IMR-90 (cell line): ENCODE data around the gene NTM. TPM values are rescaled to one million over a fixed set of nuclear protein-coding genes. Genes with fewer than 3 reads are reported as not detected.

Source experiments
- ATAC-seq: fragments of 200-7000 bp; cut with Tn5 transposase; 2 replicates; pipeline ENCODE4 v1.9.1; 2020; ENCODE audit warnings: low read depth, mild to moderate bottlenecking, moderate library complexity
- BruUV-seq: library from RNA; stranded (reverse); fragments of 400-500 nt; replicated peaks from 2 replicates; lab custom pipeline; 2021; lab: Mats Ljungman, UMichigan
- CTCF ChIA-PET: fragments of 300-600 bp; formaldehyde crosslinking; extraction: SDS; loops from one replicate; lab custom pipeline; 2021; ENCODE audit warnings: antibody characterized with exemption; lab: Yijun Ruan, JAX
- POLR2A ChIA-PET: fragments of 300-600 bp; sonication (Branson Sonifier 250); formaldehyde crosslinking; loops from one replicate; lab custom pipeline; 2022; ENCODE audit warnings: antibody characterized with exemption; ENCODE audit not compliant: unreplicated experiment; lab: Charles Lee
- DNase-seq: peaks from one replicate; pipeline ENCODE4 v3.0.0; 2013
- H2AFZ ChIP-seq: replicated peaks from 2 replicates; pipeline ENCODE3; 2013; ENCODE audit warnings: low read length, mild to moderate bottlenecking; ENCODE audit not compliant: poor library complexity
- H2AK5ac ChIP-seq: 2 replicates; pipeline ENCODE4 v1.6.1; 2013; ENCODE audit warnings: low read depth, low read length, inconsistent platforms
- H2AK9ac ChIP-seq: replicated peaks from 2 replicates; pipeline ENCODE3; 2013; ENCODE audit warnings: mild to moderate bottlenecking, low read depth, low read length, moderate library complexity; ENCODE audit not compliant: poor library complexity
- H2BK120ac ChIP-seq: 2 replicates; pipeline ENCODE4 v1.6.1; 2013; ENCODE audit warnings: low read depth, low read length, inconsistent platforms
- H2BK15ac ChIP-seq: 3 replicates; pipeline ENCODE4 v1.6.1; 2013; ENCODE audit warnings: low read depth, low read length, inconsistent platforms
- H2BK20ac ChIP-seq: 2 replicates; pipeline ENCODE4 v1.6.1; 2013; ENCODE audit warnings: low read depth, mild to moderate bottlenecking, inconsistent platforms, low read length, moderate library complexity
- H2BK5ac ChIP-seq: 2 replicates; pipeline ENCODE4 v1.6.1; 2013; ENCODE audit warnings: mild to moderate bottlenecking, low read depth, low read length, inconsistent platforms; ENCODE audit not compliant: poor library complexity, severe bottlenecking
- H3K14ac ChIP-seq: replicated peaks from 2 replicates; pipeline ENCODE4 v1.6.1; 2013; ENCODE audit warnings: low read depth, low read length, inconsistent platforms
- H3K18ac ChIP-seq: 2 replicates; pipeline ENCODE4 v1.6.1; 2013; ENCODE audit warnings: low read depth, low read length, control low read depth
- H3K23ac ChIP-seq: 2 replicates; pipeline ENCODE4 v1.6.1; 2013; ENCODE audit warnings: low read depth, low read length, inconsistent platforms
- H3K27ac ChIP-seq: 2 replicates; pipeline ENCODE4 v1.5.1; 2013; ENCODE audit warnings: mild to moderate bottlenecking, control low read depth, low read length; ENCODE audit not compliant: insufficient read depth
- H3K27me3 ChIP-seq: 2 replicates; pipeline ENCODE4 v1.6.1; 2013; ENCODE audit warnings: low read length; ENCODE audit not compliant: control insufficient read depth, insufficient read depth
- H3K36me3 ChIP-seq: 2 replicates; pipeline ENCODE4 v1.6.1; 2013; ENCODE audit warnings: low read length, mixed read lengths; ENCODE audit not compliant: control insufficient read depth, insufficient read depth
- H3K4ac ChIP-seq: 2 replicates; pipeline ENCODE4 v1.6.1; 2013; ENCODE audit warnings: low read depth, low read length, inconsistent platforms
- H3K4me1 ChIP-seq: 2 replicates; pipeline ENCODE4 v1.6.1; 2013; ENCODE audit warnings: low read length, mixed read lengths; ENCODE audit not compliant: control insufficient read depth, insufficient read depth
- H3K4me2 ChIP-seq: 2 replicates; pipeline ENCODE4 v1.6.1; 2013; ENCODE audit warnings: low read depth, mild to moderate bottlenecking, control low read depth, low read length, moderate library complexity
- H3K4me3 ChIP-seq: 2 replicates; pipeline ENCODE4 v1.5.1; 2013; ENCODE audit warnings: low read depth, mild to moderate bottlenecking, control low read depth, low read length, moderate library complexity; ENCODE audit not compliant: insufficient read depth
- H3K56ac ChIP-seq: 2 replicates; pipeline ENCODE4 v1.6.1; 2013; ENCODE audit warnings: low read length, inconsistent platforms; ENCODE audit not compliant: insufficient read depth; ENCODE audit errors: extremely low read depth
- H3K79me1 ChIP-seq, 2 experiments: 2 replicates each; pipeline ENCODE4 v1.6.1; 2013; ENCODE audit warnings: low read length in 2 of 2, inconsistent platforms in 1 of 2, low read depth in 1 of 2
- H3K9ac ChIP-seq: 2 replicates; pipeline ENCODE4 v1.6.1; 2013; ENCODE audit warnings: low read depth, low read length, control low read depth
- H3K9me1 ChIP-seq: 2 replicates; pipeline ENCODE4 v1.6.1; 2013; ENCODE audit warnings: low read length, inconsistent platforms; ENCODE audit not compliant: insufficient read depth
- H3K9me3 ChIP-seq: 2 replicates; pipeline ENCODE4 v1.6.1; 2013; ENCODE audit warnings: low read length; ENCODE audit not compliant: control insufficient read depth, insufficient read depth
- H4K20me1 ChIP-seq: 2 replicates; pipeline ENCODE4 v1.6.1; 2013; ENCODE audit warnings: low read length, inconsistent platforms; ENCODE audit not compliant: insufficient read depth
- H4K5ac ChIP-seq: 2 replicates; pipeline ENCODE4 v1.6.1; 2013; ENCODE audit warnings: mild to moderate bottlenecking, low read depth, low read length, control low read depth
- H4K8ac ChIP-seq, 2 experiments: 2 replicates each; pipeline ENCODE4 v1.6.1; 2013; ENCODE audit warnings: low read depth in 2 of 2, low read length in 2 of 2, control low read depth in 1 of 2, inconsistent platforms in 1 of 2
- H4K91ac ChIP-seq: 2 replicates; pipeline ENCODE4 v1.6.1; 2013; ENCODE audit warnings: low read depth, low read length, inconsistent platforms; ENCODE audit not compliant: insufficient read depth
- MAFK ChIP-seq: IDR thresholded peaks from 2 replicates; pipeline ENCODE4 v1.6.1; 2012; ENCODE audit warnings: low read depth, low read length, improper control_type of control experiment
- MXI1 ChIP-seq: IDR thresholded peaks from 2 replicates; pipeline ENCODE4 v1.6.1; 2012; ENCODE audit warnings: low read depth, mild to moderate bottlenecking, low read length, moderate library complexity, borderline replicate concordance
- RAD21 ChIP-seq: IDR thresholded peaks from 2 replicates; pipeline ENCODE4 v1.6.1; 2012; ENCODE audit warnings: low read length, improper control_type of control experiment
- WGBS, 2 experiments: methylation state at CpG; one replicate each; pipeline versions ENCODE4 v1.1.5 to v1.1.7; 2013; ENCODE audit warnings: missing lambda C conversion rate in 2 of 2; ENCODE audit not compliant: insufficient read length in 1 of 2; ENCODE audit errors: extremely low coverage in 2 of 2; 5-methylcytosine and 5-hydroxymethylcytosine counted together
- dilution Hi-C: fragments of 300-500 bp; cut with HindIII; formaldehyde crosslinking; loops from one replicate; pipeline ENCODE4 v1.14.3; 2018; ENCODE audit warnings: low sequenced_read_pairs; ENCODE audit not compliant: unreplicated experiment
- in situ Hi-C: fragments of 300-500 bp; cut with MboI; formaldehyde crosslinking; loops from 3 replicates; pipeline ENCODE4 v1.14.3; 2019; ENCODE audit warnings: low sequenced_read_pairs, inconsistent platforms, mixed read lengths
- intact Hi-C: fragments of 100-400 bp; cut with micrococcal nuclease; formaldehyde crosslinking; loops from 2 replicates; pipeline ENCODE4 v1.10.0; 2022
- polyA plus RNA-seq, 3 experiments: library from polyadenylated mRNA; depleted of rRNA; stranded (reverse); fragments of >200 nt; gene quantifications; 2 replicates each; pipeline ENCODE4 v1.2.3, GENCODE V29; 2012; ENCODE audit warnings: low replicate concordance in 1 of 3
- total RNA-seq: library from RNA; depleted of rRNA; stranded (reverse); fragments of >200 nt; gene quantifications from 2 replicates; pipeline ENCODE4 v1.2.3, GENCODE V29; 2012

The NTM gene
- total and polyA plus RNA-seq, 2 of the 4 experiments (the other 2 are of a cell fraction) = 19.5 to 25.5 TPM

- Histone ChIP-seq H2BK120ac (no peak overlapping the region), H3K4me2 (no peak overlapping the region), H3K9me1 (no peaks in the 10 kb centered on the region), H2AK9ac (peak overlapping the region; percentile 45), H2AK5ac (no peak overlapping the region), H2BK5ac (no peak overlapping the region), H3K36me3 (no peaks in the 10 kb centered on the region), H4K91ac (no peak overlapping the region), H3K27ac (no peak overlapping the region), H3K27me3 (no peaks in the 10 kb centered on the region), H3K4me1 (no peaks in the 10 kb centered on the region), H4K20me1 (no peaks in the 10 kb centered on the region), H2BK20ac (no peak overlapping the region), H2AFZ (no peak overlapping the region), H4K8ac (no peak overlapping the region), H3K9me3 (no peaks in the 10 kb centered on the region), H2BK15ac (no peak overlapping the region), H3K14ac (no peak overlapping the region), H3K4me3 (no peak overlapping the region), H3K4ac (no peak overlapping the region), H4K5ac (no peak overlapping the region), H3K18ac (no peak overlapping the region), H3K79me1 (no peaks in the 10 kb centered on the region), H3K56ac (no peak overlapping the region), H3K23ac (no peak overlapping the region), H3K9ac (no peak overlapping the region)
- 60% methylated on average over 3 of the region's 11 CpGs; no CpG with 5 or more reads in 1 of the 2 experiments for WGBS, 2 experiments
- dilution Hi-C loops = no loop called here
- DNase-seq (no peak), ATAC-seq (no peak)
- TF ChIP-seq MAFK (peak; percentile 82), MXI1 (no peak), RAD21 (no peak)
- CTCF ChIA-PET = no interaction called here
- POLR2A ChIA-PET = no interaction called here
- BruUV-seq = no TSS peak
- intact Hi-C loops = no loop called here
- in situ Hi-C loops = no loop called here
These were observed 20.9 kb upstream of the NTM start for GRCh38 chr11:131349368-131350086.
